Hindlimb muscle (tissue), 1 donor: ENCODE measurements around the gene MRAS. TPM values are rescaled to one million over a fixed set of nuclear protein-coding genes. Genes with fewer than 3 reads are reported as not detected.
A peak's percentile ranks its signal among the peaks of the same experiment; 100 is the strongest.
"Not testable (repeated sequence)": the region's sequence is repeated elsewhere in the genome, so short reads cannot be mapped to it uniquely, and the experiment has no call there.

Source experiments
- DNase-seq: peaks from one replicate; pipeline ENCODE4 v3.0.0-alpha.2; 2013
- polyA plus RNA-seq: library from polyadenylated mRNA; unstranded; fragments of 120-200 nt; gene quantifications from one replicate; pipeline ENCODE4 v1.2.1, GENCODE V29; 2013; ENCODE audit not compliant: insufficient read length

MRAS gene
- polyA plus RNA-seq, 1 donor, result 75.7 TPM

- peak; percentile 43 for DNase-seq
Measured at GRCh38 chr3:138367911-138368310, 19.5 kb downstream of the MRAS start.

GRCh38 chr3:138369151-138369900 lies 20.9 kb downstream of the MRAS start:
- DNase-seq, result no peak

GRCh38 chr3:138370321-138370720 lies 21.9 kb downstream of the MRAS start:
- no peak for DNase-seq

GRCh38 chr3:138371070-138371965 lies 22.9 kb downstream of the MRAS start:
- DNase-seq, result no peak

- DNase-seq, result no peak
Measured at GRCh38 chr3:138373087-138373735, 24.8 kb downstream of the MRAS start.

GRCh38 chr3:138373736-138374094 lies 25.3 kb downstream of the MRAS start:
- DNase-seq, result no peak

GRCh38 chr3:138374573-138375134 lies 26.3 kb downstream of the MRAS start:
- DNase-seq, result no peak

GRCh38 chr3:138375447-138375846 lies 27.1 kb downstream of the MRAS start:
- no peak for DNase-seq

GRCh38 chr3:138376663-138377062 lies 28.3 kb downstream of the MRAS start:
- DNase-seq, result no peak

GRCh38 chr3:138377212-138377611 lies 28.8 kb downstream of the MRAS start:
- not testable (repeated sequence) for DNase-seq

- DNase-seq, result no peak
Measured at GRCh38 chr3:138377804-138378203, 29.4 kb downstream of the MRAS start.

GRCh38 chr3:138378331-138378730 lies 30.0 kb downstream of the MRAS start:
- DNase-seq, result no peak

GRCh38 chr3:138378990-138379389 lies 30.6 kb downstream of the MRAS start:
- DNase-seq, result no peak

- no peak for DNase-seq
Measured at GRCh38 chr3:138381413-138381901, 33.1 kb downstream of the MRAS start.

- no peak for DNase-seq
Measured at GRCh38 chr3:138381950-138382715, 33.8 kb downstream of the MRAS start.

GRCh38 chr3:138383715-138384465 lies 35.5 kb downstream of the MRAS start:
- no peak for DNase-seq

- no peak for DNase-seq
Measured at GRCh38 chr3:138384531-138384930, 36.2 kb downstream of the MRAS start.

- DNase-seq, result no peak
Measured at GRCh38 chr3:138384976-138385375, 36.6 kb downstream of the MRAS start.

- DNase-seq, result no peak
Measured at GRCh38 chr3:138389144-138389601, 40.8 kb downstream of the MRAS start.

GRCh38 chr3:138389841-138390581 lies 41.6 kb downstream of the MRAS start:
- DNase-seq, result no peak
